H1 (cell line): ENCODE data around the gene VASN. TPM values are rescaled to one million over a fixed set of nuclear protein-coding genes. Genes with fewer than 3 reads are reported as not detected.

Source experiments
- CTCF ChIA-PET: fragments of 300-600 bp; sonication (Branson Sonifier 250); formaldehyde crosslinking; loops from one replicate; lab custom pipeline; 2021; ENCODE audit not compliant: partially characterized antibody; lab: Charles Lee
- POLR2A ChIA-PET: fragments of 300-600 bp; sonication (Branson Sonifier 250); formaldehyde crosslinking; loops from one replicate; lab custom pipeline; 2021; ENCODE audit warnings: inconsistent platforms; ENCODE audit not compliant: partially characterized antibody; lab: Charles Lee
- DNase-seq, 2 experiments: peaks; one replicate each; pipeline versions ENCODE4 v3.0.0 to v3.0.0-alpha.2; 2010 to 2022; ENCODE audit warnings: low spot score in 2 of 2, low read depth in 1 of 2, mixed read lengths in 1 of 2
- FAIRE-seq: peaks from 2 replicates; lab custom pipeline; 2011; peaks lifted over from hg19 to GRCh38; lab: Jason Lieb, UNC
- H2AFZ ChIP-seq: 2 replicates; pipeline ENCODE4 v1.8.1; 2012; ENCODE audit warnings: low read length, inconsistent platforms
- H2AK5ac ChIP-seq: 2 replicates; pipeline ENCODE4 v1.6.1; 2013; ENCODE audit warnings: low read depth, low read length
- H2BK120ac ChIP-seq: replicated peaks from 2 replicates; pipeline ENCODE3; 2013; ENCODE audit warnings: low read depth, low read length, inconsistent platforms
- H2BK12ac ChIP-seq: 2 replicates; pipeline ENCODE4 v1.6.1; 2013; ENCODE audit warnings: low read depth, low read length
- H2BK15ac ChIP-seq: 2 replicates; pipeline ENCODE4 v1.6.1; 2013; ENCODE audit warnings: low read length
- H2BK20ac ChIP-seq: 2 replicates; pipeline ENCODE4 v1.6.1; 2013; ENCODE audit warnings: low read length
- H2BK5ac ChIP-seq: 2 replicates; pipeline ENCODE4 v1.6.1; 2013; ENCODE audit warnings: low read depth, low read length
- H3K14ac ChIP-seq: 2 replicates; pipeline ENCODE4 v1.6.1; 2013; ENCODE audit warnings: inconsistent platforms; ENCODE audit not compliant: insufficient read length
- H3K18ac ChIP-seq: 2 replicates; pipeline ENCODE4 v1.6.1; 2013; ENCODE audit warnings: low read length; ENCODE audit errors: extremely low read depth
- H3K23ac ChIP-seq: 2 replicates; pipeline ENCODE4 v1.6.1; 2013; ENCODE audit warnings: inconsistent platforms; ENCODE audit not compliant: insufficient read length
- H3K23me2 ChIP-seq: 2 replicates; pipeline ENCODE4 v1.6.1; 2013; ENCODE audit warnings: low read depth, low read length
- H3K27ac ChIP-seq: 2 replicates; pipeline ENCODE4 v1.6.1; 2011; ENCODE audit warnings: low read depth, low read length, inconsistent platforms
- H3K27me3 ChIP-seq, 4 experiments: replicated peaks in 1 of 4; 1 replicate in 1 of 4; 2 replicates in 3 of 4; pipeline versions ENCODE4 v1.6.1 to v1.8.1; 2011 to 2013; ENCODE audit warnings: low read length in 3 of 4, mild to moderate bottlenecking in 3 of 4, inconsistent platforms in 2 of 4, mixed read lengths in 2 of 4, moderate library complexity in 1 of 4; ENCODE audit not compliant: control insufficient read depth in 3 of 4, insufficient read depth in 3 of 4; ENCODE audit errors: extremely low read depth in 1 of 4
- H3K36me3 ChIP-seq, 4 experiments: 2 replicates each; pipeline versions ENCODE4 v1.6.1 to v1.8.1; 2011 to 2013; ENCODE audit warnings: mild to moderate bottlenecking in 4 of 4, low read length in 3 of 4, moderate library complexity in 2 of 4, control low read depth in 1 of 4, inconsistent platforms in 1 of 4; ENCODE audit not compliant: insufficient read depth in 4 of 4, control insufficient read depth in 2 of 4
- H3K4ac ChIP-seq: replicated peaks from 2 replicates; pipeline ENCODE3; 2013; ENCODE audit warnings: low read length, low read depth, mixed read lengths, inconsistent platforms; ENCODE audit not compliant: insufficient read length
- H3K4me1 ChIP-seq, 4 experiments: replicated peaks in 1 of 4; 1 replicate in 1 of 4; 2 replicates in 3 of 4; pipeline versions ENCODE4 v1.6.1 to v1.8.1; 2011 to 2013; ENCODE audit warnings: low read length in 3 of 4, inconsistent platforms in 2 of 4, mixed read lengths in 1 of 4; ENCODE audit not compliant: insufficient read depth in 4 of 4, control insufficient read depth in 3 of 4
- H3K4me2 ChIP-seq, 2 experiments: 2 replicates each; pipeline versions ENCODE4 v1.6.1 to v1.8.1; 2011 to 2013; ENCODE audit warnings: low read depth in 2 of 2, low read length in 2 of 2, control low read depth in 1 of 2, inconsistent platforms in 1 of 2, mild to moderate bottlenecking in 1 of 2; ENCODE audit not compliant: insufficient read depth in 1 of 2
- H3K4me3 ChIP-seq, 4 experiments: fragments of 200-600, 300-600 bp in 1 of 4; sonication (generic), shearing (Covaris generic), sonication (Bioruptor Twin) in 1 of 4; 2 replicates each; pipeline versions ENCODE4 v1.5.1 to v1.8.1; 2011 to 2016; ENCODE audit warnings: low read length in 4 of 4, low read depth in 3 of 4, control low read depth in 2 of 4, inconsistent platforms in 2 of 4, mild to moderate bottlenecking in 2 of 4, mixed read lengths in 1 of 4, moderate library complexity in 1 of 4; ENCODE audit not compliant: insufficient read depth in 2 of 4; ENCODE audit errors: extremely low read depth in 1 of 4
- H3K56ac ChIP-seq: replicated peaks from 2 replicates; pipeline ENCODE3; 2013; ENCODE audit warnings: low read depth, mild to moderate bottlenecking, mixed read lengths, low read length, inconsistent platforms; ENCODE audit not compliant: insufficient read length
- H3K79me1 ChIP-seq: 2 replicates; pipeline ENCODE4 v1.6.1; 2013; ENCODE audit warnings: low read depth, low read length, control low read depth
- H3K79me2 ChIP-seq, 2 experiments: 2 replicates each; pipeline versions ENCODE4 v1.6.1 to v1.8.1; 2012 to 2013; ENCODE audit warnings: low read length in 2 of 2, mild to moderate bottlenecking in 2 of 2, inconsistent platforms in 1 of 2; ENCODE audit not compliant: insufficient read depth in 2 of 2, control insufficient read depth in 1 of 2
- H3K9ac ChIP-seq, 4 experiments: replicated peaks in 1 of 4; 1 replicate in 1 of 4; 2 replicates in 3 of 4; pipeline versions ENCODE4 v1.6.1 to v1.8.1; 2011 to 2013; ENCODE audit warnings: low read depth in 3 of 4, low read length in 3 of 4, control low read depth in 2 of 4, mild to moderate bottlenecking in 2 of 4, moderate library complexity in 2 of 4, inconsistent platforms in 1 of 4; ENCODE audit errors: extremely low read depth in 1 of 4
- H3K9me3 ChIP-seq, 2 experiments: 2 replicates each; pipeline versions ENCODE4 v1.6.1 to v1.8.1; 2012 to 2013; ENCODE audit warnings: mild to moderate bottlenecking in 2 of 2, moderate library complexity in 2 of 2, control low read depth in 1 of 2, inconsistent platforms in 1 of 2, low read depth in 1 of 2, low read length in 1 of 2, mixed read lengths in 1 of 2; ENCODE audit not compliant: insufficient read depth in 2 of 2
- H4K20me1 ChIP-seq, 2 experiments: replicated peaks in 1 of 2; 2 replicates each; pipeline versions ENCODE3 to v1.8.1; 2011 to 2013; ENCODE audit warnings: inconsistent platforms in 2 of 2, low read length in 2 of 2, mild to moderate bottlenecking in 1 of 2; ENCODE audit not compliant: insufficient read depth in 2 of 2, control insufficient read depth in 1 of 2
- H4K5ac ChIP-seq: 2 replicates; pipeline ENCODE4 v1.6.1; 2013; ENCODE audit warnings: low read length, low read depth, mixed read lengths, inconsistent platforms; ENCODE audit not compliant: insufficient read length
- H4K8ac ChIP-seq: 2 replicates; pipeline ENCODE4 v1.8.0; 2013; ENCODE audit warnings: mild to moderate bottlenecking, moderate library complexity, low read length, inconsistent platforms; ENCODE audit not compliant: insufficient read depth; ENCODE audit errors: extremely low read depth
- H4K91ac ChIP-seq: replicated peaks from 2 replicates; pipeline ENCODE3; 2013; ENCODE audit warnings: low read length, mixed read lengths, inconsistent platforms; ENCODE audit not compliant: insufficient read length
- BACH1 ChIP-seq: IDR thresholded peaks from 2 replicates; pipeline ENCODE4 v1.6.1; 2012; ENCODE audit warnings: low read length, improper control_type of control experiment
- BCL11A ChIP-seq, 2 experiments: IDR thresholded peaks; one replicate each; pipeline ENCODE4 v1.6.1; 2011; ENCODE audit warnings: low read depth in 2 of 2, low read length in 2 of 2, mild to moderate bottlenecking in 2 of 2
- CBX8 ChIP-seq: fragments of 300-800, 300-1000 bp; sonication (generic); IDR thresholded peaks from 2 replicates; pipeline ENCODE4 v1.7.1; 2016; ENCODE audit warnings: low read depth, low read length, borderline replicate concordance
- CREB1 ChIP-seq: IDR thresholded peaks from 2 replicates; pipeline ENCODE4 v1.6.1; 2012; ENCODE audit warnings: inconsistent platforms
- EGR1 ChIP-seq: IDR thresholded peaks from 2 replicates; pipeline ENCODE4 v1.6.1; 2011; ENCODE audit warnings: low read depth, low read length, borderline replicate concordance
- HDAC2 ChIP-seq, 2 experiments: fragments of 300-600 bp in 1 of 2; sonication (generic) in 1 of 2; IDR thresholded peaks; 2 replicates each; pipeline ENCODE4 v1.6.1; 2011 to 2012; ENCODE audit warnings: low read depth in 2 of 2, low read length in 2 of 2, mild to moderate bottlenecking in 2 of 2, moderate library complexity in 2 of 2, borderline replicate concordance in 1 of 2, inconsistent platforms in 1 of 2
- JUN ChIP-seq: IDR thresholded peaks from 2 replicates; pipeline ENCODE4 v1.6.1; 2011; ENCODE audit warnings: low read depth, mild to moderate bottlenecking, improper control_type of control experiment, low read length
- POLR2AphosphoS5 ChIP-seq: IDR thresholded peaks from 2 replicates; pipeline ENCODE4 v1.6.1; 2011; ENCODE audit warnings: low read depth, low read length
- SAP30 ChIP-seq: fragments of 300-600 bp; sonication (generic); IDR thresholded peaks from 2 replicates; pipeline ENCODE4 v1.7.1; 2012; ENCODE audit warnings: low read length, moderate library complexity, mild to moderate bottlenecking, inconsistent platforms; ENCODE audit not compliant: insufficient read depth, insufficient replicate concordance
- SP4 ChIP-seq: IDR thresholded peaks from 2 replicates; pipeline ENCODE4 v1.6.1; 2012; ENCODE audit warnings: low read length, inconsistent platforms
- SUZ12 ChIP-seq: fragments of 200-600 bp; sonication (generic); IDR thresholded peaks from 2 replicates; pipeline ENCODE4 v1.6.1; 2012; ENCODE audit warnings: mild to moderate bottlenecking, inconsistent platforms, low read length, moderate library complexity, mixed read lengths
- TCF12 ChIP-seq: IDR thresholded peaks from 2 replicates; pipeline ENCODE4 v1.6.1; 2011; ENCODE audit warnings: low read depth, mild to moderate bottlenecking, low read length
- ZNF274 ChIP-seq: IDR thresholded peaks from 2 replicates; pipeline ENCODE4 v1.7.0; 2012; ENCODE audit warnings: low read length, borderline replicate concordance; ENCODE audit errors: extremely low read depth
- WGBS, 2 experiments: shearing (Covaris generic) in 1 of 2; methylation state at CpG; one replicate each; pipeline versions ENCODE4 v1.1.6 to v1.1.7; 2013 to 2015; ENCODE audit warnings: low lambda C conversion rate in 2 of 2, mixed read lengths in 2 of 2, inconsistent platforms in 1 of 2, low coverage in 1 of 2, missing lambda C conversion rate in 1 of 2; ENCODE audit not compliant: insufficient replicate concordance in 2 of 2, insufficient coverage in 1 of 2, insufficient read length in 1 of 2; ENCODE audit errors: extremely low coverage in 1 of 2, missing lambda C conversion rate in 1 of 2; 5-methylcytosine and 5-hydroxymethylcytosine counted together
- polyA plus RNA-seq, 7 experiments: library from polyadenylated mRNA; depleted of rRNA in 3 of 7; stranded (reverse) in 5 of 7; unstranded in 2 of 7; fragments of >200 nt in 5 of 7; fragments of 200-250 nt in 2 of 7; gene quantifications; 1 replicate in 5 of 7; 2 replicates in 1 of 7; 4 replicates in 1 of 7; pipeline versions ENCODE4 v1.2.1 to v1.2.3, GENCODE V29; 2011 to 2013; ENCODE audit warnings: missing spikeins in 2 of 7, mixed read lengths in 2 of 7
- total RNA-seq: library from RNA; stranded (reverse); fragmentation: NEBNext Ultra II Directional; extraction: Animal tissue kit (Norgen Biotek cat#: 25700); gene quantifications from 2 replicates; pipeline ENCODE4 v1.2.1, GENCODE V29; 2021

Gene VASN
- total and polyA plus RNA-seq, 2 of the 8 experiments (the other 6 are each of a cell fraction or from before 2014, with no cell fraction given): 9.6 to 11.3 TPM

DNA sequence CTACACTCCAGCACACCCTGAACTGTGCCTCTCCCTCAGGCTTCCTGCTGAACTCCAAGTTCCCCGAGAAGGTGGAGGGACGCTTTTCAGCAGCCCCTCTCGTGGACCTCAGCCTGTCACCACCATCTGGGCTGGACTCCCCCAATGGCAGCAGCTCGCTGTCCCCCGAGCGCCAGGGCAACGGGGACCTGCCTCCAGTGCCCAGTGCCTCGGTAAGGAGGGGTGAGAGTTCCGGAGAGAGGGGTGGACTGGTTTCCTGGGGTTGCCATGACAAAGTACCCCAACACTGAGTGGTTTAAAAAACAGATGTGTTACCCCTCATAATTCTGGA lies 38.4 kb upstream of the VASN start:
- Histone ChIP-seq H3K79me1 (peaks cover 7% of the 10 kb centered on the region), H3K9ac (no peak overlapping the region), H3K9me3 (no peaks in the 10 kb centered on the region), H3K18ac (no peak overlapping the region), H4K5ac (no peak overlapping the region), H2BK15ac (no peak overlapping the region), H3K23ac (no peak overlapping the region), H3K14ac (no peak overlapping the region), H2BK120ac (no peak overlapping the region), H3K23me2 (no peaks in the 10 kb centered on the region), H4K8ac (no peak overlapping the region), H2AFZ (no peak overlapping the region), H3K79me2 (peaks cover 0 to 7% of the 10 kb centered on the region in 2 experiments; a peak in 2 of 4 replicates), H3K27ac (no peak overlapping the region), H2BK20ac (no peak overlapping the region), H3K27me3 (no peaks in the 10 kb centered on the region), H2BK12ac (no peak overlapping the region), H3K4me1 (peaks cover 5 to 10% (median 7%) of the 10 kb centered on the region in 4 experiments), H4K20me1 (peaks cover 3 to 20% of the 10 kb centered on the region in 2 experiments), H3K36me3 (peaks cover 0 to 6% (median 0%) of the 10 kb centered on the region in 4 experiments; a peak in 3 of 8 replicates), H3K4me2 (no peak overlapping the region), H3K4ac (no peak overlapping the region), H3K4me3 (no peak overlapping the region), H3K56ac (no peak overlapping the region), H2AK5ac (no peak overlapping the region), H4K91ac (no peak overlapping the region), H2BK5ac (no peak overlapping the region)
- FAIRE-seq (no peak), DNase-seq (no peak)
- WGBS, 2 experiments: 94% methylated on average over 9 of the region's 9 CpGs; no CpG with 5 or more reads in 1 of the 2 experiments
- CTCF ChIA-PET: interaction anchor here (0.7 to 17.1 kb wide), 11 partner anchors 13 to 135 kb away, joined by 3 to 211 read pairs (median 10); no protein-coding TSS in a partner anchor
- POLR2A ChIA-PET: interaction anchor here (0.8 to 16.2 kb wide), 7 partner anchors 8 to 72 kb away, joined by 3 to 154 read pairs (median 4); partner anchors contain the start of genes GLIS2, PAM16 and TFAP4
- TF ChIP-seq BCL11A (IDR thresholded peaks at IDR 0.05; ENCODE audit: low read depth in 2 of 2, low read length in 2 of 2): no peak
- TF ChIP-seq JUN: no peak
- no peak for TF ChIP-seq EGR1
- no peak for TF ChIP-seq ZNF274
- no peak for TF ChIP-seq TCF12
- no peak for TF ChIP-seq SUZ12
- no peak for TF ChIP-seq SAP30
- TF ChIP-seq POLR2AphosphoS5: no peak
- no peak for TF ChIP-seq SP4
- TF ChIP-seq CBX8: no peak
- TF ChIP-seq BACH1: no peak
- TF ChIP-seq CREB1: no peak
- no peak for TF ChIP-seq HDAC2 (IDR thresholded peaks at IDR 0.05; ENCODE audit: borderline replicate concordance in 1 of 2, low read depth in 2 of 2, low read length in 2 of 2)
